Skeletal muscle tissue (tissue), 5 donors: ENCODE data around the gene KRTAP19-5. TPM values are rescaled to one million over a fixed set of nuclear protein-coding genes. Genes with fewer than 3 reads are reported as not detected.

ENCODE experiments used
- H3K27ac ChIP-seq: one replicate; pipeline ENCODE4 v1.7.0; 2013; ENCODE audit warnings: mild to moderate bottlenecking, low read depth, low read length, inconsistent platforms
- H3K27me3 ChIP-seq, 3 donors: one replicate each; pipeline ENCODE4 v1.7.0; 2013; ENCODE audit warnings: low read length in 3 of 3; ENCODE audit not compliant: control insufficient read depth in 3 of 3, insufficient read depth in 3 of 3
- H3K36me3 ChIP-seq, 3 donors: one replicate each; pipeline ENCODE4 v1.7.0; 2013; ENCODE audit warnings: low read length in 3 of 3; ENCODE audit not compliant: control insufficient read depth in 3 of 3, insufficient read depth in 3 of 3
- H3K4me1 ChIP-seq, 3 donors: one replicate each; pipeline ENCODE4 v1.7.0; 2013; ENCODE audit warnings: low read length in 3 of 3, mild to moderate bottlenecking in 3 of 3; ENCODE audit not compliant: control insufficient read depth in 3 of 3, insufficient read depth in 3 of 3
- H3K4me3 ChIP-seq, 3 donors: one replicate each; pipeline ENCODE4 v1.7.0; 2013; ENCODE audit warnings: low read length in 3 of 3
- H3K9ac ChIP-seq, 3 donors: one replicate each; pipeline ENCODE4 v1.7.0; 2013; ENCODE audit warnings: low read length in 3 of 3, mild to moderate bottlenecking in 3 of 3, moderate library complexity in 2 of 3, low read depth in 1 of 3
- H3K9me3 ChIP-seq, 3 donors: one replicate each; pipeline ENCODE4 v1.7.0; 2013; ENCODE audit warnings: low read length in 3 of 3; ENCODE audit not compliant: control insufficient read depth in 3 of 3
- small RNA-seq: library from RNA; depleted of rRNA; stranded (forward); fragments of <200 nt; gene quantifications from one replicate; pipeline ENCODE3, GENCODE V24; 2014
- total RNA-seq: library from RNA; depleted of rRNA; stranded (reverse); fragments of >200 nt; gene quantifications from one replicate; pipeline ENCODE4 v1.2.3, GENCODE V29; 2014
- donor health status: Osteomylitis.

KRTAP19-5 gene
- total RNA-seq, 1 donor from 2014 or later: not detected

DNA sequence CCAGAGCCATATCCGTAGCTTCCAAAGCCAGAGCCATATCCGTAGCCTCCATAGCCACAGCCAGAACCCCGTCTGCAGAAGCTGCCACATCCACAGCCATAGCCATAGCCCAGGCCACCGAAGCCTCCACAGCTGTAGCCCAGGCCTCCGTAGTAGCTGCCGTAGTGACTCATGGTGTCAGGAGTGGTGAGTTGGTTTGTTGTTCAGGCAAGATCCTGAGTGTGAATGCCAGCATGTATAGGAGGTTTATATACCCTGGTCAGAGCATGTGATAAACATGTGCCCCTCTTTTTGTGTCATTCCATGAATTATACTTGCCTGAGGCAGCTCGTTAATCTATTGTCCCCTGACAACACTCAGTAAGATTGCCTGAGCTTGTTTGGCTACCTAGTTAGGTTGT, 21.8 kb downstream of the KRTAP19-5 start, which contains the start of gene KRTAP19-1:
TSS of gene KRTAP19-1 (minus strand) at position 223 of the 400 bp plus-strand sequence. CDS start at position 173, 50 bp downstream.
- Histone ChIP-seq H3K4me3 (peak within 1 kb of the TSS in 1 of 3 donors; percentile 28), H3K36me3 (no peaks in the 10 kb centered on the region), H3K27ac (peak within 1 kb of the TSS; percentile 32), H3K9ac (no peak within 1 kb of the TSS), H3K4me1 (no peaks in the 10 kb centered on the region), H3K9me3 (peaks cover 0 to 3% (median 0%) of the 10 kb centered on the region in 3 donors), H3K27me3 (no peaks in the 10 kb centered on the region)

- Histone ChIP-seq H3K27ac (peak overlapping the region; percentile 32), H3K27me3 (no peaks in the 10 kb centered on the region), H3K4me1 (no peaks in the 10 kb centered on the region), H3K9me3 (no peaks in the 10 kb centered on the region), H3K36me3 (no peaks in the 10 kb centered on the region), H3K4me3 (peak overlapping the region in 1 of 3 donors; percentile 28), H3K9ac (no peak overlapping the region)
These were observed 22.7 kb downstream of the KRTAP19-5 start for GRCh38 chr21:30479259-30479658.

DNA sequence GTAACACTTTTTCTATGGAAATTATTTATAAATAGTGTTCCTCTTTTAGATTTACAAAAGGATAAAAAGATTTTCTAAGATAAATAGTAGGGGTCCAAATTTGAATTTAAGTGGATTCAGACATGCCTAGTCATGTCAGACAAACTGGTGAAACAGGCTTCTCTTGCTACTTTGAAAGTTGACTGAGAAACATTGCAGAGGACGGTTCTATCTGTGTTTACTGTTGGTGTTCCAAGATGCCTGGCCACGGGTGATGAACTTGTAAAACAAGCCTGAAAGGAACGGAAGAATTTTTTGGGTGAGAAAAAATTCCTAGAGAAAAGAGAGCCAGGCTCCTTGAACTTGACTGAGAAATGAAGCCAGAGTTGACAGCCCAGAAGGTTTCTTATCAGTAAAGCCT, 23.9 kb downstream of the KRTAP19-5 start:
- no peaks in the 10 kb centered on the region for H3K4me1 ChIP-seq
- no peak overlapping the region for H3K27ac ChIP-seq
- H3K27me3 ChIP-seq: no peaks in the 10 kb centered on the region
- no peaks in the 10 kb centered on the region for H3K9me3 ChIP-seq
- no peaks in the 10 kb centered on the region for H3K36me3 ChIP-seq
- no peak overlapping the region for H3K9ac ChIP-seq
- no peak overlapping the region for H3K4me3 ChIP-seq

- H3K9me3 ChIP-seq: no peaks in the 10 kb centered on the region
- H3K27ac ChIP-seq: no peak overlapping the region
- no peak overlapping the region for H3K9ac ChIP-seq
These were observed 32.8 kb downstream of the KRTAP19-5 start for GRCh38 chr21:30468900-30469714.

DNA sequence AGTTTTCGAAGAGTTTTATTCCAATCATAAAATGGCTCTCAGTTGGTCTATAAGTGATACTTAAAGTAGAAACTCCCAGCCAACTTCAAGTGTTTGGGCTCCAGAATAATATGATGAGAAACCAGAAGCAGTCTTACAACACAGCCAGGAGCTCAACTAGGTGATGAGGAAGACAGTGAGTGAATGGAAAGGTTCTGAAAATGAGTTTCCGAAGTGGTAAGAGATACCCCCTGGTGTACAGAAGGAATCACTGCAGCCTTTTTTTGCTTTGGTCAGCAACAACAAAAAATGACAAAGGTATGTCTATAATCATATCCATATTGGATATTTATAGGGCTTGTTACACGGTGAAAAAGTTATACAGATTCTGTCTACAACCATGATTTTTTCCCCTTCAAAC, 38.2 kb downstream of the KRTAP19-5 start:
- Histone ChIP-seq H3K27ac (no peak overlapping the region), H3K36me3 (no peaks in the 10 kb centered on the region), H3K9ac (no peak overlapping the region), H3K9me3 (no peaks in the 10 kb centered on the region), H3K27me3 (no peaks in the 10 kb centered on the region), H3K4me1 (no peaks in the 10 kb centered on the region), H3K4me3 (no peak overlapping the region)

More at GRCh38 chr21:30468900-30469714, 32.8 kb downstream of the KRTAP19-5 start:
- Histone ChIP-seq H3K4me3 (no peak overlapping the region), H3K4me1 (no peaks in the 10 kb centered on the region), H3K27me3 (no peaks in the 10 kb centered on the region), H3K36me3 (no peaks in the 10 kb centered on the region)

Small RNAs within 50 kb of the gene (small RNA-seq; reads per million reads assigned to genes)
- gene AP000567.1 (not detected), gene KRTAP19-10P (not detected), gene KRTAP19-11P (not detected), gene KRTAP19-9P (not detected)

Other genes with a start within 250 kb of the KRTAP19-5 start
- gene KRTAP24-1, start 219.2 kb downstream of the KRTAP19-5 start, total RNA-seq: not detected
- gene KRTAP25-1, start 212.6 kb downstream of the KRTAP19-5 start, total RNA-seq: not detected
- not detected for gene KRTAP26-1, start 181.8 kb downstream of the KRTAP19-5 start, total RNA-seq
- not detected for gene KRTAP27-1, start 164.4 kb downstream of the KRTAP19-5 start, total RNA-seq
- gene KRTAP23-1, start 153.5 kb downstream of the KRTAP19-5 start, total RNA-seq: not detected
- not detected for gene KRTAP13-2, start 129.9 kb downstream of the KRTAP19-5 start, total RNA-seq
- gene KRTAP13-1, start 106.1 kb downstream of the KRTAP19-5 start, total RNA-seq: not detected
- not detected for gene KRTAP13-3, start 76.2 kb downstream of the KRTAP19-5 start, total RNA-seq
- gene KRTAP13-4, start 71.9 kb downstream of the KRTAP19-5 start, total RNA-seq: not detected
- not detected for gene KRTAP15-1, start 61.9 kb downstream of the KRTAP19-5 start, total RNA-seq
- gene KRTAP19-1, start 21.8 kb downstream of the KRTAP19-5 start, total RNA-seq: not detected
- not detected for gene KRTAP19-2, start 14.7 kb downstream of the KRTAP19-5 start, total RNA-seq
- not detected for gene KRTAP19-3, start 10.1 kb downstream of the KRTAP19-5 start, total RNA-seq
- gene KRTAP19-4, start 5.0 kb downstream of the KRTAP19-5 start, total RNA-seq: not detected
- gene KRTAP19-6, start 39.7 kb upstream of the KRTAP19-5 start, total RNA-seq: not detected
- not detected for gene KRTAP19-7, start 59.2 kb upstream of the KRTAP19-5 start, total RNA-seq
- gene KRTAP22-2, start 88.3 kb upstream of the KRTAP19-5 start, total RNA-seq: not detected
- not detected for gene KRTAP6-3, start 90.3 kb upstream of the KRTAP19-5 start, total RNA-seq
- not detected for gene KRTAP6-2, start 96.8 kb upstream of the KRTAP19-5 start, total RNA-seq
- not detected for gene KRTAP22-1, start 98.9 kb upstream of the KRTAP19-5 start, total RNA-seq
- not detected for gene KRTAP6-1, start 111.8 kb upstream of the KRTAP19-5 start, total RNA-seq
- gene KRTAP20-1, start 114.3 kb upstream of the KRTAP19-5 start, total RNA-seq: not detected
- not detected for gene KRTAP20-4, start 118.5 kb upstream of the KRTAP19-5 start, total RNA-seq
- not detected for gene KRTAP20-2, start 133.1 kb upstream of the KRTAP19-5 start, total RNA-seq
- gene KRTAP20-3, start 140.7 kb upstream of the KRTAP19-5 start, total RNA-seq: not detected
- gene KRTAP21-3, start 216.6 kb upstream of the KRTAP19-5 start, total RNA-seq: not detected
- gene KRTAP21-2, start 245.1 kb upstream of the KRTAP19-5 start, total RNA-seq: not detected